HG02678 (cell line): ENCODE results near the gene CD69.
"Not testable (repeated sequence)": the region's sequence is repeated elsewhere in the genome, so short reads cannot be mapped to it uniquely, and the experiment has no call there.

Experiments
- ATAC-seq: cut with Tn5 transposase; IDR thresholded peaks from one replicate; pipeline ENCODE4 v1.9.1; 2021; ENCODE audit warnings: mild to moderate bottlenecking, moderate library complexity; ENCODE audit not compliant: unreplicated experiment

CD69 gene

DNA sequence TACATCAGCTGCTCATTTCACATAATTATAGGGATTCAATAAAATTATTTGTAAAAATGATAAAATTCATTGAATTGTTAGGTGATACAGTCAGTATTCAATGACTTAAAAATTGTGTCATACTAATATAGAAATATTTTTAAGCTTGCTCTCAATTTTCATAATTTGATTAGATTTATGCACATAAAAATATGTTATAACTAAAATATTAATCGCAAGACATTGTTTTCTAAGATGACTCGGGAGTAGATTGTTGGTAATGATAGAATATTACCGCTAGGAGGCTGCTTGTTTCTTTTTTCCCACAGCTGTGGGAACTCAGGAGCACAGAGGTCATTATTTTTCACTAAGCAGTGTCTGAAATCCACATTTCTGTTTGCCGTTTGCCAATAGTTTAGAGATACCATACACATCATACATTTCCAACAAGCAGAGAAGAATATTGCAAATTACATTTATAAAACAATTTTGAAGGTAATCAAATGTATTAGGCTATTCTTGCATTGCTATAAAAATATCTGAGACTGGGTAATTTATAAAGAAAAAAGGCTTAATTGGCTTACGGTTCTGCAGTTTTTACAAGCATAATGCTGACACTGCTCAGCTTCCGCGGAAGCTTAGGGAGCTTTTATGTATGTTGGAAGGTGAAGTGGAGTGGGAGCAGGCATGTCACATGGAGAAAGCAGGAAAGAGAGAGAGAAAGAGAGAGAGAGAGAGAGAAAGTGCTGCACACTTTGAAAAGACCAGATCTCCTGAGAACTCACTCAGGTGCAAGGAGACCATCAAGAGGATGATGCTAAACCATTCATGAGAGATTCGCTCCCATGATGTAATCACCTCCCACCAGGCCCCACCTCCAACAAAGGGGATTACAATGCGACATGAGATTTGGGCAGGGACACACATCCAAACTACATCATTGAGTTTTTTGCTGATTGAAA is 9.2 kb downstream of the CD69 start:
- no peak for ATAC-seq

DNA sequence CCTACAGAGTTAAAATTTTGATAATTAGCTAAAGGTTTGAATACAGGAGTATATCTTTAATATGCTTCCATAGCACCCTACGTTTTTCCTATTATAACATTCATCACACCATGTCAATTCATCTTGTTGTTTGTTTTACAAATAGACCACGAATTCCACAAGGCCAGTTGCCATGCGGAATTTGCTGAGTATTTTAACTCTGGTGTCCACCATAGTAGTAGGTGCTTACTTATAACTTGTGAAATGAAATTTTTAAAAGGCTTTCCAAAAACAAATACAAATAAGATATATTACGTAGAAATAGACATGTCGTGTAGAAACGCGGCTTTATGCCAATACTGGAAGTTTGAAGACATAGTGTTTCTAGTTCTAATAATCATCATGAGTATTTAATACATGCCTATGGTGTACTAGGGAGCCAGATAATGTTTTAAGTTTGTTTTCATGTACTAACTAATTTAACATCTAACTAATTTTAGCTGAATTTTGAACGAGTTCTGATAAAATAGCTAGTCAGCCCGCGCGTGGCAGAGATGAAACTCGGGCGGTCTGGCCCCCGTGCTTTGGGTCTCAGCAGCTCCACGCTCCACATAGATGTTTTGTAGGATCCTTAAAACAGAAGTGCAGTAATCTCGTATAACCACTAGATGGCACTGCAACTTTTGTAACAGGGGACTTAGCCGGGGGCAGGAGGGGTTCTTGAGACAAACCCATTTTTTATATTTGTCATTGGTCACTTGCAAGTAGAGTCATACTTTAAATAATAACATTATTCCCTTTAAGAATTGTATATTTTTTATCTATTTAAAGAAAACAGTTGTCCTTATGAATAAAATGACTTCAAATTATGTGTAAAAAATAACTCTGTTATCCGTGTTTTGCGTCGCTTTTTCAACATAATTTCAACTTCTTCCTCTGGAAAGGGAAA is 10.2 kb downstream of the CD69 start:
- ATAC-seq = peak; percentile 71

DNA sequence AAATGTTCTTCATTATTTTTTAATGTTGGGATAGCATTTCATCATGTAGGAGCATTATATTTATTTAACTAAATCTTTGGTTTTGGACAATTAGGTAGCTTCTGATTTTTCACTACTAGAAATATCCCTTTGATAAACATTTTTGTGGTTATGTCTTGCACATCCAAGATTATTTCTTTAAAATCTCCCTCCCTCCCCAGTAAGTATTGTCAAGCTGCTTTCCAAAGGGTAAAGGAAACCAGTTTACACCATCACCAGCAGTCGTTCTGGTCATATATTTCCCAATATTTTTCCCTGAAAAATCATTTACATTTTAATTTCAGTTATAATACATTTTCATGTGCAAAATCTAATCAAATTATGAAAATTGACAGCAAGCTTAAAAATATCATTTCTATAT is 11.1 kb downstream of the CD69 start:
- ATAC-seq = no peak

DNA sequence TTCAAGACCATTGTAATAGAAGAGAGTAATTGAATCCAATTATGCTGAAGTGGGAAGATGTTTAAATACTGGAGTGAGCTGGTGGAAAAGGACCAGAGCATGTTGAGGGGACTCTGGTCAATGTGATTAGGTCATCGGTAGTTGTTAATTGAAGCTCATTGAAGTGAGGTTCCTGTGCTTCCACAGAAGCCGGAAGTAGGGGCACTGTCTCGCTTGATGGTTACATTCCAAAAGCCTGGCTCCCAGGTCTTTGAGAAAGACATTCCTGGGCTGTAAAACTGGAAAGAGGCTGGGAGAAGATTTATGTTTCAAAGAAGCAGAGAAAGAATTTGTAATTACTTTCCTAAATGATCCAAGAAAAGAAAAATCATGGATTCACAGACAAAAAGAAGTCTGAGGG is 15.5 kb downstream of the CD69 start:
- ATAC-seq = no peak

GRCh38 chr12:9742661-9743060 is 18.0 kb downstream of the CD69 start:
- no peak for ATAC-seq

DNA sequence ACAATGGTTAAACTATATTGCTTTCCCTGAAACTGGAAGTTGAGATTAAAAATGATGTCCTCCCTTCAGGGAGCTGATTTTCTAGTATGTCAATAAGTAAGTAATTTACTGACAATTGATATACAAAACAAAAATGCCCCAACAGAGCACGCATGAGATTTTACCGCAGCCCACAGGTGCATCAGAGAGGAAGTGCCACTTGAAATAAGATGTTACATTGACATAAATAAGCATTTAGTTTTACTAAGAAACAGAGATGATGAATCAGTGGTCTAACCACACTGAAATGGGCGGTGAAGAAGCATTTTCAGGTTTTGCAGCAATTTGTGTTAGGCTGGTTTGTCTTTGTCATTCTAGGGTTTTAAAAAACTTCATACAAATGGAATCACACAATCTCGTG is 19.0 kb downstream of the CD69 start:
- ATAC-seq = peak; percentile 69

GRCh38 chr12:9740106-9740750 is 20.5 kb downstream of the CD69 start:
- no peak for ATAC-seq

GRCh38 chr12:9739404-9740105 is 21.1 kb downstream of the CD69 start:
- not testable (repeated sequence) for ATAC-seq

GRCh38 chr12:9738905-9739304 is 21.8 kb downstream of the CD69 start:
- not testable (repeated sequence) for ATAC-seq

GRCh38 chr12:9736936-9737705 is 23.6 kb downstream of the CD69 start:
- no peak for ATAC-seq

- no peak for ATAC-seq
Measured at GRCh38 chr12:9735601-9736000, 25.1 kb downstream of the CD69 start.

GRCh38 chr12:9732921-9733461 is 27.7 kb downstream of the CD69 start, which contains the start of gene CLECL1:
TSS of gene CLECL1 (minus strand) at chr12:9733097.
- ATAC-seq = peak; percentile 44

GRCh38 chr12:9731797-9732196 is 28.9 kb downstream of the CD69 start:
- peak; percentile 50 for ATAC-seq

DNA sequence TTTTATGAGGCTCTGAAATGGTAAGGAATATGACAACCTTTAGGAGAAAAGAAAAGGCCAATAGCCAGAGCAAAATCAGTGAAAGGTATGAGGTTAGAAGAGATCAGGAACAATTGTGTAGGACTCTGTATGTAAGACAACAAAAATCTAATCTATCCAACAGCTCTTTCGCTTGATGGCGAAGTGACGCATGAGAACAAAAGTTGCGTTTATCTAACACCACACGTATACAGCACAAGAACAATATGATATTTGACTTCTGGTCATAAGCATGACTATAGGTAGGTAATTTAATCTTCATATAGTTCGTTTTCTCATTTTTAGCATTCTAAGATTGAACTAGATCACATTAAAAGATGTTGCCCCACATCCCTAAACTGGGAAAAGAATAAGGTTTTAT is 29.3 kb downstream of the CD69 start:
- no peak for ATAC-seq

DNA sequence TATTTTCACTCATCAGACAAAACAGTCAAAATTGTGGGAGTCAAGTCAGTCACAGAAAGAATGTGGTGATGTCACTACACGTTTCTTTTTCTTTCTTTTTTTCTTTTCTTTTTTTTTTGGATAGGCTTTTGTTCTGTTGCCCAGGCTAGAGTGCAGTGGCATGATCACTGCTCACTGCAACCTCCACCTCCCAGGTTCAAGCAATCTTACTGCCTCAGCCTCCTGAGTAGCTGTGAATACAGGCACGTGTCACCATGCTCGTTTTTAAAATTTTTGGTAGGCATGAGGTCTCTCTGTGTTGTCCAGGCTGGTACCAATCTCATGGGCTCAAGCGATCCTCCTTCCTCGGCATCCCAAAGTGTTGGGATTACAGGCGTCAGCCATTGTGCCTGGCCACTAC is 30.1 kb downstream of the CD69 start:
- ATAC-seq = no peak

GRCh38 chr12:9730011-9730410 is 30.7 kb downstream of the CD69 start:
- ATAC-seq = no peak

GRCh38 chr12:9729082-9729481 is 31.6 kb downstream of the CD69 start:
- ATAC-seq = no peak

- ATAC-seq = no peak
Measured at GRCh38 chr12:9727813-9728212, 32.9 kb downstream of the CD69 start.

- no peak for ATAC-seq
Measured at GRCh38 chr12:9725213-9725870, 35.4 kb downstream of the CD69 start.
